T-helper 2 cell (primary cell): Measurements from ENCODE around the gene TMEM134.
A peak's percentile ranks its signal among the peaks of the same experiment; 100 is the strongest.

ENCODE experiments used
- DNase-seq, 5 experiments: peaks; one replicate each; pipeline versions ENCODE4 v3.0.0 to v3.0.0-alpha.2; 2012 to 2022

Gene TMEM134

GRCh38 chr11:67458266-67458665 is 10.8 kb downstream of the TMEM134 start:
- no peak for DNase-seq

DNA sequence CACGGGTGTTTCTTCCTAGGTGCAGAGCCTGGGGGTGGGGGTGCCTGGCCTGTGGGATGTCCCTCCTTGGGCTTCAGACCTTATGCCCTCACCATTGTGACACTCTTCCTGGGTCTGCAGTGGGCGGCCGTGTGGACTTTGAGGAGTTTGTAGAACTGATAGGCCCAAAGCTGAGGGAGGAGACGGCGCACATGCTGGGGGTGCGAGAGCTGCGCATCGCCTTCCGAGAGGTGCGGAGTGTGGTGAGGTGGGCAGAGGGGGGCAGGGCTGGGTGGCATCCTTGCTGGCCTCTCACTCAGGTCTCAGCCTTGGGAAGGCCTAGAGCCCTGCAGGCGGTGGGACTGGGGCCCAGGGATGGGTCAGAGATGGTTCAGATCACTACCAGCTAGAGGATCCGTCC is 11.6 kb downstream of the TMEM134 start:
- no peak for DNase-seq

GRCh38 chr11:67456068-67456705 is 12.9 kb downstream of the TMEM134 start:
- no peak for DNase-seq

DNA sequence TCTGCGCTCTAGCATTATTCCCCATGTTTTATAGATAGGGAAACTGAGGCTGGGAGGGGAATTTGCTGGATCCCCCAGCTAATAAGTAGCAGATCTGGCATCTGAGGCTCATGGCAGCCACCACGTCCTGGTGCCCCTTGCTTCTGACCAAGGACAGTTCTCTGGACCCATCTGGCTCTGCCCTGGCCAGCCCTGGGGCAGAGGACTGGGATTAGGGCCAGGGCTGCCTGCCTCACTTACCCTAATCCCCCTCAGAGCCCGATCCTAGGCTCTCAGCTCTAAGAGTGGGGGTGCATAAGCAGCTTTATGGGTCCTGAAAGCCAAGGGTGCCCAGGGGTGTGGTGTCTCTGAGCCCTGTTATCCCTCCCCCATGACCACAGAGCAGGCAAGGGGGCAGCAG is 14.0 kb downstream of the TMEM134 start, which contains the start of gene CABP4:
Gene CABP4, plus strand, starts transcription at position 301 of the 400 bp plus-strand sequence. Its CDS starts 70 bp downstream, at position 371.
- DNase-seq: no peak

- DNase-seq: no peak
Observed at GRCh38 chr11:67453816-67454732, 15.0 kb downstream of the TMEM134 start.

DNA sequence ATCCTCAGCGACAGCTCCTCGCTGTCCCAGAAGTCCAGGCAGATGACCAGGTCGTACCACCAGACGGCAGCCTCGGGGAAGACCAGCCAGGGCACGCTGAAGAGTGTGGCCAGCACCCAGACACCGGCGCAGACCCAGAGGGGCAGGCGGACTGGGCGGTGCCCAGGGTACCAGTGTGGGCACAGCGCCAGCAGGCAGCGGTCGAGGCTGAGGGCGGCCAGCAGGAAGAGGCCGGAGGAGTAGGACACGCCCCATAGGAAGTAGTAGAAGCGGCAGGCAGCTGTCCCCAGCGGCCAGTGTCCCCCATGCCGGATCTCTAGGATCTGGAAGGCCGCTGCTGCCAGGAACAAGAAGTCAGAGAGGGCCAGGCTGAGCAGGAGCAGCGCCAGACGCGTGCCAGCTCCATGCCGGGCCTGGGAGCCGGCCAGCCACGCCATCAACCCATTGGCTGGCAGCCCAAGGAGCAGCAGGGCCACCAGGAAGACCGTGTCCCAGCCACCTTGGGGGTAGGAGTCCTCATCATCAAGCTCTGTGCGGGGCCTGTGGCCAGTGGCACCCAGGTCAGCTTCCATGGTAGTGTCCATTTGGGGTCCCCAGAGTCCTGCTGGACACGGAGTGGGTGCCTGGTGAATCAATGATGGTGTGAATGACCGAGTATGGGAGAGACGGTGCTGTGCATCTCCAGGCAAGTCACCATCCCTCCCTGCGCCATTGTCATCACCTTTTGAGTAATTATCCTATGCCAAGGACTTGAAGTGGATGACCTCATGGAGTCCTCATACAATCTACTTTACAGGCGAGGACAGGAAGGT is 16.7 kb downstream of the TMEM134 start, which contains the start of gene GPR152:
Gene GPR152, minus strand, starts transcription at position 589 of the 812 bp plus-strand sequence. Its CDS starts 5 bp downstream, at position 584.
- DNase-seq: no peak

DNA sequence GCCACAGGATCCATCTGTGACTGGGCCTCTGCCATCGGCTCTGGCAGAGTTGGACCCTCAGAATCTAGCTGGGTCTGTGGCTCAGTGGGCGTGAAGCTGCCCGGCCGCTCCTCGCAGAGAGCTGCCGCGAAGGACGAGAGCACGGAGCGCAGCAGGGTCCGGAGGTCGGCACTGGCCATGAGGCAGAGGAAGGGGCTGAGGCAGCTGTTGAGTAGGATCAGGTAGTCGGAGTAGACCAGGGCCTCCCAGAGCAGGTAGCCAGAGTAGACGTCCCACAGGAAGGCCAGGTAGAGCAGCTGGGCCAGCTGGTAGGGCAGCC is 17.4 kb downstream of the TMEM134 start:
- DNase-seq: no peak

- no peak for DNase-seq
Observed at GRCh38 chr11:67450796-67451657, 18.0 kb downstream of the TMEM134 start.

DNA sequence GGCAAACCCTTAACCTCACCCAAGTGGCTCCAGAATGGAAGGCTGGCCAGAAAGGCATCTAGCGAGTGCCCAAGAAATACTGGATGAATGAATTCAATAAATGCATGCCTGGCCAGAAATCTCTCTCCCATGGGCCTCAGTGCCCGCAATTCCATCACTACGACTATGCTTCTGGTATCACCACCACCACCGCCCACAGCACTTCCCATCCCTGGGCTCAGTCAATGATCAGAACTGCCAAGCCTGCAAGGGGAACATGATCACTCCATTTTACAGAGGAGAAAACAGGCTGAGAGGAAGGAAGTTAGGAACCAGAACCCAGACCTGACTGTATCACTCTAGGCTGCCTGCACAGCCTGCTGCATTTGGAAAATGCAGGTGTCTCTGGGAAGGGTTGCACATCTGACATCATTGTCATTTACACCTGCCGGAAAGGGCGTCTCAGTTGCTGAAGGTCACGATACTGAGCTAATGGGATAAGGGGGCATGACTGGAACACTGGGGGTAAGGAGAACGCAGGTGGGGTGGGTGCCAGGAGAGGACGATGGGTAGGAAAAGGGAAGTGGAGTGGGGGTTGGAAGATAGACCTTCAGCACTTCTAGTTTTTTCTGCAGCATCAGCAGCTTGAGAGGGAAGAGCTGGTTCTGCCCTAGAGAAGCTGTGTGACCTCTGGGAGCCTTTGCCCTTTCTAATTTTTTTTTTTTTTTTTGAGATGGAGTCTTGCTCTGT is 19.8 kb downstream of the TMEM134 start:
- DNase-seq: no peak

- DNase-seq: no peak
Observed at GRCh38 chr11:67448220-67448609, 20.8 kb downstream of the TMEM134 start.

- no peak for DNase-seq
Observed at GRCh38 chr11:67445515-67445914, 23.5 kb downstream of the TMEM134 start.

DNA sequence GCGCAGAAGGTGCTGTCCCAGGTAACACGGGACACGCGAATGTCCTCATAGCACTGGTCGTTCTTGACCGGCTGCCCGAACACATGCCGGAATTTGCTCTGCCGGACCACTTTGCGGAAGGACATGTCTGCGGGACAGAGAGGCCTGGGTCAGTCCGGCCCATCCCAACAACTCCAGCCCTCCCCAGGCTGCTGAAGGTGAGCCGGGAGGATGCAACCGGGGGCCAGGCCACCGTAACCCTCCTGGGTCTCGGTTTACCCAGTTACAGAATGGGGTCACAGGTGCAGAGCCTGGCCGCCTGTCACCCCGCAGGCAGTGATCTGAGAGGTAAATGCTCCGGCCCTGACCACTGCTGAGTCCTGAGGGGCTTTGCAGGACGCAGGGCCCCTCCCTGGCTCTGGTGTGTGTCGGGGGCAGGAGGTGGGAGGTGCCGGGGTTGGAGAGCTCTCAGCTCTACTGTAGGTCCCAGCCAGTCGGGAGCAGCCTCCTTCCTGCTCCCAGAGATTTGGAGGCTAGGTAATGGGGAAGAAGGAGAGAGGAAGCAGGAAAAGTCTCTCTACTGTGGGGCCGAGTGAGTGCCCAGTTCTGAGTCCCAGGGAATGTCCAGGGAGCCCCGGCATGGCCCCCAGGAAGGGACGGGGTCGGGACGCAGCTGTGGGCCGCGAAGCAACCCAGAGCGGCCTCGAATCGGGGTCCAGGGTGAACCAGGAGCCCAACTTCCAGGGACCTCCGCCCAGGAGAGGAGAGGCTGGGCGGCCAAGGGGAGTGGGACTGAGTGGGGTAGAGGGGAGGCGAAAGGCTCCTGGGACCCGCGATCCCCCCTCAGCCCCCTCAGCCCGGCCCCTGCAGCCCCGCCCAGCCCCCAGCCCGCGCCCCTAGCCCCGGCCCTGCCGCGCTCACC is 26.3 kb downstream of the TMEM134 start:
- DNase-seq: no peak

DNA sequence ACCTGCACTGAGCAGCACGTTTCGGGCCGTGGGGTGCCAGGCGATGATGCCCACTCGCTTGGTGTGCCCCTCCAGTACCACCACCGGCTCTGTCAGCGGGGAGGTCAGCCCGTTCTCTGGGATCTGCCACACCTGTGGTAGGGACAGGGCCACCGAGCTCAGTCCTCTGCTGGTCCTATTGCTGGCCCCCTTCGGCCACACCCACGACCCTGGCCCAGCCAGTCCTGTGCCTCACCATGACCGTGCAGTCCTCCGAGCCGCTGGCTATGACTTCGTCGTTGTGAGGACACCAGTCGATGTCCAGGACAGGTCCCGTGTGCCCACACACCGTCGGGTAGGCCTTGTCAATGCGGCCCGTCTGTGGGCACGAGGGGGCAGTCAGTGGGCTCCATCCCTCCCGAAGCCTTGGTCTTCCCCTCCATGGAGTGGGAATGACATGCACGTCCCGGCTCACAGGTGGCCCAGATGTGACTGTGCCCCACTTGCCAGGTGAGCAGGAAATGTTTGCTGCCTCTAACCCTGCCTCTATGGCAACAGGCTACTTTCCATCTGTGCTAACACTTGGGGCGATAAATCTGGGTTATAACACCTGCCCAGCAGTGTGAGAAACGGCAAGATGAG is 27.2 kb downstream of the TMEM134 start:
- DNase-seq: peak in 2 of 5 experiments; percentile 38 to 46

DNA sequence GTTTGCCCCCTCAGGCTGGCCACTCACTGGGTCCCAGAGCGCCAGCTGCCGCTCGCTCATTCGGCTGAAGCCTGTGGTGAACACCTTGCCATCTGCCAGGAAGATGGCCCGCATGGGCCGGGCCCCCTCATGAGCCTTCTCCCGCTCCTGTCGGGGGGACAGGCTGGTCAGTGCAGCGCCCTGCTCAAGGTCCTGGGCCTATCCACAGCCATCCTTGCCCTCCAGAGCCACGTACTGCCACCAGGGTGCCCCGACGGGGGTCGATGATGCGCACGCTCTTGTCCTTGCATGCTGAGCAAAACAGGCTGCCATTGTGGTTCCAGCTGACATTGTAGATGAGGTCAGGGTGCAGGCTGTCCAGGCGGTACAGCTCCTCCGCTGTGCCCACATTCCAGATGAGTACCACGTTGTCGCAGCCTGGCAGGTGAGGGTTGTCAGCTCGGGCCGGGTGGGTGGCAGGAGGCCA is 27.9 kb downstream of the TMEM134 start:
- DNase-seq: no peak

- peak in 1 of 5 experiments; percentile 63 for DNase-seq
Observed at GRCh38 chr11:67440229-67441097, 28.6 kb downstream of the TMEM134 start.

- peak in 2 of 5 experiments; percentile 23 to 50 for DNase-seq
Observed at GRCh38 chr11:67439321-67440228, 29.5 kb downstream of the TMEM134 start.

DNA sequence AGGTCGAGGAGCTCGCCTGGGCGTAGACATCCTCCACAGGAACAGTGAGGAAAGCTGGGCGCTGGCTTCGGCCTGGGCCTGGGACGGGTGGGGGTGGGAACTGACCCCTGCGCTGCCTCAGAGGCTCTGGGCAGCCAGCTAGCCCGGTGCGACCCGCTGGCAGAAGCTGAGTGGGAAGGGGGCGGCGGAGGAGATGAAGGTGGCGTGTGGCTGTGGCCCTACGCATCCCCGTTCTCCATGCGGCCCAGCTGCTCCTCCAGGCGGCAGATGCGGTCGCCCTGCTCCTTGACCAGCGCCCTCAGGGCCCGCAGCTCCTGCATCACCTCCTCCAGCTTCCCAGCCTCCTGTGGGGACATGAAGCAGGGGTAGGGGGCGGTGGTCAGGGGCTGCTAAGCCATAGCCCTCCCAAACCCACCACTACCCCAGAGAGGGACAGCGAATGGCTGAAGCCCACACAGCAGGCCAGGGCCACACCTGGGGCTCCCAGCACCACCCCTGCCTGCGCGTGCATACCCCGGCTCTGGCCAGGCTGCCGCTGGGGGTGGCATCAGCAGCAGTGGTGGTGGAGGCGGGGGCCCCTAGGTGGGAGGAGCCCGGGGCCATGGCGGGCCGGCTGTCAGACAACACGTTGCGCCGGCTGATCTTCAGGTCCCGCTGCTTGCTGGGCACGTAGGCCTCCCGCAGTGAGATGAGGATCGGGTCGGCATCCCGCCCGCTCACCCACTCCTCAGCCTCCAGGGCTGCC is 30.7 kb downstream of the TMEM134 start:
- peak; percentile 55 to 92 (median 68) for DNase-seq
